Loucy (cell line): ENCODE data around the gene AVPI1.

Experiments used
- CTCF ChIP-seq: fragments of 200-600 bp; sonication (generic); conservative IDR thresholded peaks from 2 replicates; pipeline ENCODE4 v1.5.1; 2014; ENCODE audit warnings: mild to moderate bottlenecking, antibody characterized with exemption, low read length
- EZH2phosphoT487 ChIP-seq: fragments of 200-600 bp; IDR thresholded peaks from 2 replicates; pipeline ENCODE4 v1.6.1; 2018; ENCODE audit warnings: antibody characterized with exemption, mild to moderate bottlenecking, moderate library complexity, borderline replicate concordance

- TF ChIP-seq CTCF (no peak), EZH2phosphoT487 (no peak)
Observed at GRCh38 chr10:97667463-97667862, 19.6 kb downstream of the AVPI1 start.
